ENCODE measurements around the gene JPH2. TPM values are rescaled to one million over a fixed set of nuclear protein-coding genes. Genes with fewer than 3 reads are reported as not detected.

Gene JPH2
- total and polyA plus RNA-seq, 4 donors: 0.09 to 1.3 (median 0.17) TPM; not detected in 1

GRCh38 chr20:44185574-44185973 is 1.4 kb downstream of the JPH2 start:
- Histone ChIP-seq H3K36me3 (ENCODE audit: control insufficient read depth in 4 of 4, insufficient read depth in 3 of 4, low read depth in 1 of 4, low read length in 3 of 4) (no peaks in the 10 kb centered on the region), H3K9me3 (ENCODE audit: control insufficient read depth in 4 of 4, low read length in 3 of 4) (no peaks in the 10 kb centered on the region), H3K4me3 (ENCODE audit: low read depth in 1 of 3, low read length in 3 of 3) (no peak overlapping the region), H3K9ac (ENCODE audit: low read depth in 1 of 2, low read length in 2 of 2) (no peak overlapping the region), H3K27me3 (ENCODE audit: control insufficient read depth in 4 of 4, insufficient read depth in 4 of 4, low read length in 3 of 4) (peaks cover 0 to 6% (median 3%) of the 10 kb centered on the region in 4 donors), H3K27ac (ENCODE audit: low read depth in 1 of 2, low read length in 2 of 2) (no peak overlapping the region), H3K4me1 (ENCODE audit: control insufficient read depth in 4 of 4, insufficient read depth in 4 of 4, low read length in 3 of 4) (peaks cover 0 to 5% (median 2%) of the 10 kb centered on the region in 4 donors)
- WGBS: 92% methylated on average over 4 of the region's 4 CpGs
- DNase-seq (ENCODE audit: low spot score): no peak
- TF ChIP-seq YY1 (IDR thresholded peaks at IDR 0.05) (no peak), NR2F2 (IDR thresholded peaks at IDR 0.05) (no peak), TAF1 (conservative IDR thresholded peaks at IDR 0.05) (no peak), HNF4A (conservative IDR thresholded peaks at IDR 0.05) (no peak), EGR1 (IDR thresholded peaks at IDR 0.05; ENCODE audit: low read depth in 2 of 2) (no peak), HNF4G (IDR thresholded peaks at IDR 0.05) (no peak), REST (IDR thresholded peaks at IDR 0.05) (no peak), MAX (IDR thresholded peaks at IDR 0.05) (no peak), FOXA2 (IDR thresholded peaks at IDR 0.05) (no peak)

GRCh38 chr20:44183282-44183681 is 3.7 kb downstream of the JPH2 start:
- no peaks in the 10 kb centered on the region for H3K36me3 ChIP-seq (ENCODE audit: control insufficient read depth in 4 of 4, insufficient read depth in 3 of 4, low read depth in 1 of 4, low read length in 3 of 4)
- WGBS: 75% methylated on average over 7 of the region's 7 CpGs
- H3K4me3 ChIP-seq (ENCODE audit: low read depth in 1 of 3, low read length in 3 of 3): no peak overlapping the region
- H3K9me3 ChIP-seq (ENCODE audit: control insufficient read depth in 4 of 4, low read length in 3 of 4): no peaks in the 10 kb centered on the region
- H3K27me3 ChIP-seq (ENCODE audit: control insufficient read depth in 4 of 4, insufficient read depth in 4 of 4, low read length in 3 of 4): peaks cover 0 to 4% (median 3%) of the 10 kb centered on the region in 4 donors
- TF ChIP-seq JUND (IDR thresholded peaks at IDR 0.05) (no peak), REST (IDR thresholded peaks at IDR 0.05) (no peak), MAX (IDR thresholded peaks at IDR 0.05) (no peak), ATF3 (IDR thresholded peaks at IDR 0.05) (no peak), RAD21 (IDR thresholded peaks at IDR 0.05) (no peak), CTCF (IDR thresholded peaks at IDR 0.05; ENCODE audit: low read depth, low read length, missing input control) (no peak), YY1 (IDR thresholded peaks at IDR 0.05) (no peak), EGR1 (IDR thresholded peaks at IDR 0.05; ENCODE audit: low read depth in 2 of 2) (no peak), FOXA1 (IDR thresholded peaks at IDR 0.05) (no peak), NR2F2 (IDR thresholded peaks at IDR 0.05) (no peak), HNF4A (conservative IDR thresholded peaks at IDR 0.05) (no peak), GABPA (IDR thresholded peaks at IDR 0.05 in 1 of 2, conservative IDR thresholded peaks at IDR 0.05 in 1 of 2) (no peak), ZBTB33 (IDR thresholded peaks at IDR 0.05) (no peak), HNF4G (IDR thresholded peaks at IDR 0.05) (no peak), FOXA2 (IDR thresholded peaks at IDR 0.05) (no peak)
- no peak overlapping the region for H3K27ac ChIP-seq (ENCODE audit: low read depth in 1 of 2, low read length in 2 of 2)
- no peak overlapping the region for H3K9ac ChIP-seq (ENCODE audit: low read depth in 1 of 2, low read length in 2 of 2)
- peaks cover 0 to 5% (median under 1%) of the 10 kb centered on the region in 4 donors for H3K4me1 ChIP-seq (ENCODE audit: control insufficient read depth in 4 of 4, insufficient read depth in 4 of 4, low read length in 3 of 4)
- no peak for DNase-seq (ENCODE audit: low spot score)
